Endothelial cell of umbilical vein (primary cell): ENCODE data around the gene GPSM1. TPM values are rescaled to one million over a fixed set of nuclear protein-coding genes. Genes with fewer than 3 reads are reported as not detected.

ENCODE experiments used
- BruUV-seq: library from RNA; stranded (reverse); fragments of 400-500 nt; replicated peaks from 2 replicates; lab custom pipeline; 2021; lab: Mats Ljungman, UMichigan
- CTCF ChIA-PET: fragments of 300-600, 350-600 bp; sonication (Branson Sonifier 250); formaldehyde crosslinking; loops from one replicate; lab custom pipeline; 2021; ENCODE audit warnings: antibody characterized with exemption, inconsistent platforms; lab: Charles Lee
- POLR2A ChIA-PET: fragments of 300-600, 350-600 bp; sonication (Branson Sonifier 250); formaldehyde crosslinking; loops from one replicate; lab custom pipeline; 2021; ENCODE audit warnings: antibody characterized with exemption, inconsistent platforms; lab: Charles Lee
- DNase-seq: peaks from one replicate; pipeline ENCODE4 v3.0.0-alpha.2; 2011; ENCODE audit warnings: low read depth, low spot score
- FAIRE-seq: peaks from 2 replicates; lab custom pipeline; 2011; peaks lifted over from hg19 to GRCh38; lab: Jason Lieb, UNC
- H2AFZ ChIP-seq: 2 replicates; pipeline ENCODE4 v1.6.0; 2012; ENCODE audit warnings: low read depth, low read length, control low read depth, inconsistent platforms
- H3K27ac ChIP-seq: 2 replicates; pipeline ENCODE4 v1.5.1; 2011; ENCODE audit warnings: low read depth, mild to moderate bottlenecking, control low read depth, low read length, moderate library complexity; ENCODE audit not compliant: insufficient read depth
- H3K27me3 ChIP-seq, 2 experiments: 2 replicates each; pipeline versions ENCODE4 v1.6.0 to v1.6.1; 2011; ENCODE audit warnings: low read length in 2 of 2, mixed read lengths in 1 of 2; ENCODE audit not compliant: control insufficient read depth in 2 of 2, insufficient read depth in 2 of 2
- H3K36me3 ChIP-seq, 2 experiments: 2 replicates in 1 of 2; 3 replicates in 1 of 2; pipeline ENCODE4 v1.5.1; 2011; ENCODE audit warnings: low read length in 2 of 2, mild to moderate bottlenecking in 1 of 2, moderate library complexity in 1 of 2; ENCODE audit not compliant: control insufficient read depth in 2 of 2, insufficient read depth in 2 of 2; ENCODE audit errors: extremely low read depth in 1 of 2
- H3K4me1 ChIP-seq: 3 replicates; pipeline ENCODE4 v1.5.1; 2011; ENCODE audit warnings: mild to moderate bottlenecking, low read length; ENCODE audit not compliant: control insufficient read depth, insufficient read depth; ENCODE audit errors: extremely low read depth
- H3K4me2 ChIP-seq: 2 replicates; pipeline ENCODE4 v1.6.1; 2011; ENCODE audit warnings: low read length, control low read depth, mixed read lengths; ENCODE audit not compliant: insufficient read depth
- H3K4me3 ChIP-seq, 3 experiments: fragments of 200-600 bp in 1 of 3; sonication (generic), shearing (Covaris generic) in 1 of 3; replicated peaks in 1 of 3; 2 replicates each; pipeline ENCODE4 v1.5.1; 2011 to 2016; ENCODE audit warnings: control low read depth in 3 of 3, low read length in 3 of 3, mild to moderate bottlenecking in 2 of 3, inconsistent platforms in 1 of 3, low read depth in 1 of 3, moderate library complexity in 1 of 3; ENCODE audit not compliant: insufficient read depth in 1 of 3
- H3K79me2 ChIP-seq: 2 replicates; pipeline ENCODE4 v1.6.0; 2012; ENCODE audit warnings: low read length, inconsistent platforms; ENCODE audit not compliant: control insufficient read depth, insufficient read depth
- H3K9ac ChIP-seq: replicated peaks from 2 replicates; pipeline ENCODE3; 2011; ENCODE audit warnings: low read length, control low read depth; ENCODE audit not compliant: insufficient read depth; ENCODE audit errors: extremely low read depth
- H3K9me1 ChIP-seq: replicated peaks from 3 replicates; pipeline ENCODE4 v1.6.0; 2011; ENCODE audit warnings: mild to moderate bottlenecking, low read length; ENCODE audit not compliant: control insufficient read depth, insufficient read depth; ENCODE audit errors: extremely low read depth
- H3K9me3 ChIP-seq: replicated peaks from 2 replicates; pipeline ENCODE4 v1.5.1; 2012; ENCODE audit warnings: low read length, inconsistent platforms; ENCODE audit not compliant: control insufficient read depth, insufficient read depth
- H4K20me1 ChIP-seq: replicated peaks from 2 replicates; pipeline ENCODE3; 2011; ENCODE audit warnings: mild to moderate bottlenecking, low read length; ENCODE audit not compliant: control insufficient read depth, insufficient read depth; ENCODE audit errors: extremely low read depth
- EZH2 ChIP-seq: IDR thresholded peaks from 2 replicates; pipeline ENCODE4 v1.6.1; 2012; ENCODE audit warnings: borderline replicate concordance, low read depth, mild to moderate bottlenecking, moderate library complexity, low read length, inconsistent platforms; ENCODE audit not compliant: severe bottlenecking
- FOS ChIP-seq: IDR thresholded peaks from 2 replicates; pipeline ENCODE4 v1.6.1; 2011; ENCODE audit warnings: mild to moderate bottlenecking, low read length, moderate library complexity, borderline replicate concordance; ENCODE audit not compliant: insufficient read depth
- GATA2 ChIP-seq: IDR thresholded peaks from 2 replicates; pipeline ENCODE4 v1.7.0; 2011; ENCODE audit warnings: low read depth, mild to moderate bottlenecking, moderate library complexity, mixed read lengths, low read length; ENCODE audit not compliant: insufficient read length, insufficient read depth
- JUN ChIP-seq: IDR thresholded peaks from 2 replicates; pipeline ENCODE4 v1.6.1; 2011; ENCODE audit warnings: borderline replicate concordance, low read depth; ENCODE audit not compliant: insufficient read length, insufficient read depth
- MYC ChIP-seq: IDR thresholded peaks from one replicate; pipeline ENCODE4 v1.6.1; 2011; ENCODE audit warnings: mild to moderate bottlenecking, low read depth, low read length
- POLR2A ChIP-seq: IDR thresholded peaks from 2 replicates; pipeline ENCODE4 v1.6.1; 2012; ENCODE audit warnings: low read depth, mild to moderate bottlenecking, control low read depth, low read length
- POLR2AphosphoS5 ChIP-seq: IDR thresholded peaks from 2 replicates; pipeline ENCODE4 v1.6.1; 2012; ENCODE audit warnings: low read depth, mild to moderate bottlenecking, control low read depth, low read length, moderate library complexity; ENCODE audit not compliant: insufficient read depth
- dilution Hi-C: fragments of 300-500 bp; cut with MboI; formaldehyde crosslinking; loops from one replicate; pipeline ENCODE4 v1.15.0; 2019; ENCODE audit warnings: low sequenced_read_pairs; ENCODE audit not compliant: extremely low pct_ligation_motif_present
- intact Hi-C: fragments of 100-400 bp; cut with micrococcal nuclease; formaldehyde crosslinking; loops from one replicate; pipeline ENCODE4 v1.10.0; 2022
- polyA plus RNA-seq, 4 experiments: library from polyadenylated mRNA; depleted of rRNA in 3 of 4; stranded (reverse) in 3 of 4; unstranded in 1 of 4; fragments of >200 nt; gene quantifications; 2 replicates each; pipeline versions ENCODE4 v1.2.1 to v1.2.3, GENCODE V29; 2011 to 2012; ENCODE audit warnings: missing spikeins in 1 of 4
- total RNA-seq: library from RNA; stranded (reverse); gene quantifications from 2 replicates; pipeline ENCODE4 v1.2.3, GENCODE V29; 2021
- TF ChIP-seq, protein P1 (sequence below): IDR thresholded peaks from 2 replicates; pipeline ENCODE4 v1.6.1; 2011; ENCODE audit not compliant: insufficient read depth, insufficient read length
- TF ChIP-seq, protein P2 (sequence below), 2 donors: IDR thresholded peaks; 1 replicate in 1 of 2; 2 replicates in 1 of 2; pipeline ENCODE4 v1.5.1; 2011; ENCODE audit warnings: low read length in 2 of 2, mild to moderate bottlenecking in 2 of 2, moderate library complexity in 2 of 2, control low read depth in 1 of 2, inconsistent platforms in 1 of 2, low read depth in 1 of 2; ENCODE audit not compliant: insufficient read depth in 1 of 2; ENCODE audit errors: extremely low read depth in 1 of 2

The GPSM1 gene
- total and polyA plus RNA-seq, 2 donors (not counting 3 experiments of a cell fraction or from before 2014, with no cell fraction given), result 34.6 to 47.1 TPM

DNA sequence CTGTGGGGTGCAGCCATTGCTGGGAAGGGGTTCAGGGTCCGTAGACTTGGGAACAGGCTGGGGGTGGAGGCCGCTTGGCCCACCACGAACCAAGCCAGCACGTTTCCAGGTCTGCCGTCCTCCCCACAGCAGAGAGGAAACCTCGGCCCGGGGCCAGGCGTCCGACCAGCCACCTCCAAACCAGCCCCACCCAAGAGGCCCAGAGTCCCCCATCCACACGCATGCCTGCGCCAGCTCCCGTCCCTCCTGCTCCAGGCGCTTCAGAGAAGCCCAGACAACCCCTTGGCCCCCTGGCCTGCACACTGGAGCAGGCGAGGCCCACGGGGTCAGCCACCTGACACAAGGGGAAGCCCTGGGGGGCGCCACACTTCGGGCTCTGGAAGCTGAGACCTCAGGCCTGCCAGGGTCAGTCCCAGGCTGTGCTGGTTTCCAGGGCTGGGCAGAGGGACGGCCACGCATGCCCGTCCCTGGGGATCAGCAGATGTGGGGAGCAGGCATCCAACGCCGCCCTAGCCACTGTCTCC lies 29.9 kb downstream of the GPSM1 start:
- POLR2A ChIA-PET, result no interaction called here
- no peak for FAIRE-seq
- Histone ChIP-seq H4K20me1 (no peaks in the 10 kb centered on the region), H3K27ac (no peak overlapping the region), H3K9me3 (no peaks in the 10 kb centered on the region), H3K9ac (no peak overlapping the region), H3K4me1 (no peaks in the 10 kb centered on the region), H3K4me2 (no peak overlapping the region), H3K79me2 (no peaks in the 10 kb centered on the region), H3K4me3 (no peak overlapping the region), H2AFZ (no peak overlapping the region), H3K9me1 (no peaks in the 10 kb centered on the region), H3K27me3 (no peaks in the 10 kb centered on the region), H3K36me3 (peaks cover 0 to 5% of the 10 kb centered on the region in 2 experiments)
- no TSS peak for BruUV-seq
- no peak for TF ChIP-seq POLR2A
- TF ChIP-seq MYC, result no peak
- TF ChIP-seq, protein P1, sequence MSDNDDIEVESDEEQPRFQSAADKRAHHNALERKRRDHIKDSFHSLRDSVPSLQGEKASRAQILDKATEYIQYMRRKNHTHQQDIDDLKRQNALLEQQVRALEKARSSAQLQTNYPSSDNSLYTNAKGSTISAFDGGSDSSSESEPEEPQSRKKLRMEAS, result no peak
- no peak for TF ChIP-seq JUN
- TF ChIP-seq GATA2, result no peak
- TF ChIP-seq EZH2, result no peak
- no peak for TF ChIP-seq FOS
- TF ChIP-seq, protein P2, sequence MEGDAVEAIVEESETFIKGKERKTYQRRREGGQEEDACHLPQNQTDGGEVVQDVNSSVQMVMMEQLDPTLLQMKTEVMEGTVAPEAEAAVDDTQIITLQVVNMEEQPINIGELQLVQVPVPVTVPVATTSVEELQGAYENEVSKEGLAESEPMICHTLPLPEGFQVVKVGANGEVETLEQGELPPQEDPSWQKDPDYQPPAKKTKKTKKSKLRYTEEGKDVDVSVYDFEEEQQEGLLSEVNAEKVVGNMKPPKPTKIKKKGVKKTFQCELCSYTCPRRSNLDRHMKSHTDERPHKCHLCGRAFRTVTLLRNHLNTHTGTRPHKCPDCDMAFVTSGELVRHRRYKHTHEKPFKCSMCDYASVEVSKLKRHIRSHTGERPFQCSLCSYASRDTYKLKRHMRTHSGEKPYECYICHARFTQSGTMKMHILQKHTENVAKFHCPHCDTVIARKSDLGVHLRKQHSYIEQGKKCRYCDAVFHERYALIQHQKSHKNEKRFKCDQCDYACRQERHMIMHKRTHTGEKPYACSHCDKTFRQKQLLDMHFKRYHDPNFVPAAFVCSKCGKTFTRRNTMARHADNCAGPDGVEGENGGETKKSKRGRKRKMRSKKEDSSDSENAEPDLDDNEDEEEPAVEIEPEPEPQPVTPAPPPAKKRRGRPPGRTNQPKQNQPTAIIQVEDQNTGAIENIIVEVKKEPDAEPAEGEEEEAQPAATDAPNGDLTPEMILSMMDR (IDR thresholded peaks at IDR 0.05; ENCODE audit: extremely low read depth in 1 of 2, insufficient read depth in 1 of 2, low read depth in 1 of 2, low read length in 2 of 2), result no peak
- no peak for TF ChIP-seq POLR2AphosphoS5
- DNase-seq, result no peak
- intact Hi-C loops (no loop called here), dilution Hi-C loops (no loop called here)
- CTCF ChIA-PET, result interaction anchor here (0.9 to 1.1 kb wide), 2 partner anchors 9 to 12 kb away, joined by 3 read pairs; no protein-coding TSS in a partner anchor
